Osteoblast (primary cell): ENCODE results near the gene MEGF8. TPM values are rescaled to one million over a fixed set of nuclear protein-coding genes. Genes with fewer than 3 reads are reported as not detected.
"Not testable (repeated sequence)": the region's sequence is repeated elsewhere in the genome, so short reads cannot be mapped to it uniquely, and the experiment has no call there.

Source experiments
- DNase-seq: peaks from one replicate; pipeline ENCODE4 v3.0.0; 2011; ENCODE audit warnings: low spot score, mixed read lengths; ENCODE audit not compliant: insufficient read length; ENCODE audit errors: missing footprints
- H2AFZ ChIP-seq: 2 replicates; pipeline ENCODE4 v1.6.0; 2011; ENCODE audit warnings: mild to moderate bottlenecking, low read length
- H3K27ac ChIP-seq: 2 replicates; pipeline ENCODE4 v1.5.1; 2011; ENCODE audit warnings: mild to moderate bottlenecking, low read depth, low read length, moderate library complexity
- H3K27me3 ChIP-seq: 2 replicates; pipeline ENCODE4 v1.6.0; 2012; ENCODE audit warnings: mild to moderate bottlenecking, control low read depth, inconsistent platforms, low read length, moderate library complexity; ENCODE audit not compliant: insufficient read depth
- H3K36me3 ChIP-seq: 2 replicates; pipeline ENCODE4 v1.5.1; 2011; ENCODE audit warnings: mild to moderate bottlenecking, low read length, control low read depth, moderate library complexity; ENCODE audit not compliant: insufficient read depth
- H3K4me1 ChIP-seq: 2 replicates; pipeline ENCODE4 v1.5.1; 2011; ENCODE audit warnings: mild to moderate bottlenecking, low read length, control low read depth, moderate library complexity; ENCODE audit not compliant: insufficient read depth
- H3K4me2 ChIP-seq: 2 replicates; pipeline ENCODE4 v1.6.0; 2011; ENCODE audit warnings: mild to moderate bottlenecking, low read length; ENCODE audit not compliant: insufficient read depth
- H3K4me3 ChIP-seq: fragments of 200-600 bp; sonication (generic); 3 replicates; pipeline ENCODE4 v1.5.1; 2012; ENCODE audit warnings: mild to moderate bottlenecking, low read length, inconsistent platforms; ENCODE audit not compliant: insufficient read depth
- H3K79me2 ChIP-seq: 2 replicates; pipeline ENCODE4 v1.6.0; 2012; ENCODE audit warnings: mild to moderate bottlenecking, low read length, control low read depth, inconsistent platforms; ENCODE audit not compliant: insufficient read depth
- H3K9me3 ChIP-seq: 2 replicates; pipeline ENCODE4 v1.5.1; 2011; ENCODE audit warnings: low read depth, low read length, control low read depth
- H4K20me1 ChIP-seq: 2 replicates; pipeline ENCODE4 v1.6.0; 2012; ENCODE audit warnings: mild to moderate bottlenecking, low read length, control low read depth; ENCODE audit not compliant: insufficient read depth
- CTCF ChIP-seq: IDR thresholded peaks from 2 replicates; pipeline ENCODE4 v1.5.1; 2011; ENCODE audit warnings: mild to moderate bottlenecking, low read depth, low read length, moderate library complexity; ENCODE audit errors: extremely low read depth
- total RNA-seq: library from RNA; depleted of rRNA; stranded (reverse); fragments of >200 nt; gene quantifications from 2 replicates; pipeline ENCODE4 v1.2.3, GENCODE V29; 2012

MEGF8 gene
- total RNA-seq, 1 donor, result 30.0 TPM

- H4K20me1 ChIP-seq, result peaks cover 5% of the 10 kb centered on the region
- no peaks in the 10 kb centered on the region for H3K27me3 ChIP-seq
- peak; percentile 53 for DNase-seq
- H3K79me2 ChIP-seq, result no peaks in the 10 kb centered on the region
- H3K4me2 ChIP-seq, result no peak overlapping the region
- H3K36me3 ChIP-seq, result no peaks in the 10 kb centered on the region
- no peaks in the 10 kb centered on the region for H3K4me1 ChIP-seq
- TF ChIP-seq CTCF, result no peak
- no peaks in the 10 kb centered on the region for H3K9me3 ChIP-seq
- H2AFZ ChIP-seq, result no peak overlapping the region
- H3K4me3 ChIP-seq, result no peak overlapping the region
- no peak overlapping the region for H3K27ac ChIP-seq
These were observed 10.5 kb downstream of the MEGF8 start for GRCh38 chr19:42335971-42336370.

- not testable (repeated sequence) for H3K4me3 ChIP-seq, H3K79me2 ChIP-seq, H3K4me1 ChIP-seq, H2AFZ ChIP-seq, H3K36me3 ChIP-seq, H3K9me3 ChIP-seq, DNase-seq, H3K27ac ChIP-seq, H4K20me1 ChIP-seq, H3K4me2 ChIP-seq, H3K27me3 ChIP-seq
These were observed 13.9 kb downstream of the MEGF8 start for GRCh38 chr19:42339126-42339860.

- not testable (repeated sequence) for H3K4me3 ChIP-seq, H3K36me3 ChIP-seq, H3K4me2 ChIP-seq, H2AFZ ChIP-seq, H3K79me2 ChIP-seq, H3K27me3 ChIP-seq, H4K20me1 ChIP-seq, H3K9me3 ChIP-seq, DNase-seq, H3K27ac ChIP-seq, H3K4me1 ChIP-seq
These were observed 14.5 kb downstream of the MEGF8 start for GRCh38 chr19:42339922-42340321.

- Histone ChIP-seq H3K9me3 (no peaks in the 10 kb centered on the region), H3K27me3 (no peaks in the 10 kb centered on the region), H3K27ac (no peak overlapping the region), H4K20me1 (no peaks in the 10 kb centered on the region), H3K4me3 (no peak overlapping the region), H3K79me2 (no peaks in the 10 kb centered on the region), H3K36me3 (peaks cover 5% of the 10 kb centered on the region), H3K4me1 (no peaks in the 10 kb centered on the region), H2AFZ (no peak overlapping the region), H3K4me2 (no peak overlapping the region)
- peak; percentile 66 for DNase-seq
- TF ChIP-seq CTCF, result no peak
These were observed 18.1 kb downstream of the MEGF8 start for GRCh38 chr19:42343344-42344110.
